Epithelial cell of prostate (primary cell): ENCODE measurements around the gene SLC22A31.

Source experiments
- DNase-seq: peaks from one replicate; pipeline ENCODE4 v3.0.0-alpha.2; 2011; ENCODE audit warnings: low read depth, low spot score
- H3K27ac ChIP-seq: fragments of 450-650 bp; 2 replicates; pipeline ENCODE4 v1.5.1; 2017; ENCODE audit warnings: mild to moderate bottlenecking

SLC22A31 gene

GRCh38 chr16:89184677-89184932, 15.7 kb downstream of the SLC22A31 start:
- no peak overlapping the region for H3K27ac ChIP-seq
- no peak for DNase-seq

GRCh38 chr16:89183975-89184676, 16.2 kb downstream of the SLC22A31 start:
- DNase-seq = no peak
- H3K27ac ChIP-seq = no peak overlapping the region

GRCh38 chr16:89183463-89183862, 16.9 kb downstream of the SLC22A31 start:
- no peak overlapping the region for H3K27ac ChIP-seq
- no peak for DNase-seq

DNA sequence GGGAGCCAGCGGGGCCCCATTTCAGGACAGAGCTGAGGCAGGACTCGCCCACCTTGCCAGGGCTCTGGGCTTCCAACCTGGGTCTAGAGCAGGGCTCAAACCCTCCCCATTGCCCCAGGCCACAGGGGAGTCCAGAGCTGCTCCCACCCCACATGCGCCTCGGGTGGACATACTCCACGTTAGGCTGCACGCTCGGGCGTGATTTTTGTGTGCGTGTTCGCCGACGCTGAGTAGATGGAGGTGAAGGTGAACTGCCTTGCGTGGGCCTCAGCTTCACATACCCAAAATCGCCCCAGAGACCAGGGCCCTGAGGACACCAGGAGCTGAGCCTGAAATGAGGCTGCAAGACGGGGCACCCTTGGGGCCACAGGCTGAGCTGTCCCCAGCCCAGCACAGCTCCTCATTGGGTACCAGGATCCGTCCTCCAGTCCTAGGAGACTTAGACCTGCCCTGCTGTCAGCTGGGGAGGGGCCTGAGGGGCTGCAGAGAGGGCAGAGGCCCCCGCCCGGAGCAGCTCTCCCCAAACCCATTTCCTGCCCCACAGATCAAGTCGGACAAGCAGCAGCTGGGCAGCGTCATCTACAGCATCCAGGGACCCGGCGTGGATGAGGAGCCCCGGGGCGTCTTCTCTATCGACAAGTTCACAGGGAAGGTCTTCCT, 20.6 kb downstream of the SLC22A31 start:
- DNase-seq = no peak
- H3K27ac ChIP-seq = no peak overlapping the region

GRCh38 chr16:89179148-89179484, 21.2 kb downstream of the SLC22A31 start:
- no peak for DNase-seq
- no peak overlapping the region for H3K27ac ChIP-seq

DNA sequence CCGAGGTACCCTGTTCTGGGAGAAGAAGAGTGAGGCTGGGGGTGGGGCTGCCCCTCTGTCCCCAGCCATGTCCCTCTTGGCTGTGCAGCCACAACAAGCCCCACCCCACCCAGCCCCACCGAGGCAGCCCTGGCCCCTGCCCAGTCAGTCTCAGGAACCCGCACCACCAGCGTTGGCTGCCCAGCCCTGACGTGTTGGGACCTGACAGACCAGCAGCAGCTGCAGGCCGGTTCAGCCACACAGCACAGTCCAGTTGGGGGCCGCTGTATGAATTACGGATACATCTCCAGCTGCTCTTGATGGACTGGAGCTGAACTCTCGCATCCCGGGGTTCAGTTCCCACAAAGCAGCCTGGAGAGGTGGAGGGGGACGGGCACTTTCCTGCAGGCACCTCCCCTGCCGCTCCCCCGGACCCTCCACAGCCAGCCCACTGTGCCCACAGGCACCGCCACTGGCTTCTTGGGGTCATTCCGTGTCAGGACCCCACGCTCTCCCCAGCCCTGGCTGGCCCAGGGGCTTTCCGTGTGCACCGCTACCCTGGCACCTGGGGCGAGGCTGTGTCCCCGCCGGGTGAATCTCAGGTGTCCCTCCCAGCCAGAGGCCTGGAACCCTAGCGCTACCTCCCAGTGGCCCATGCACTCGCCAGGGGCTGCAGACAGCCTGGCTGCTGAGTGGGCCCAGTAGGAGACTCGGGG, 21.7 kb downstream of the SLC22A31 start:
- no peak overlapping the region for H3K27ac ChIP-seq
- no peak for DNase-seq

DNA sequence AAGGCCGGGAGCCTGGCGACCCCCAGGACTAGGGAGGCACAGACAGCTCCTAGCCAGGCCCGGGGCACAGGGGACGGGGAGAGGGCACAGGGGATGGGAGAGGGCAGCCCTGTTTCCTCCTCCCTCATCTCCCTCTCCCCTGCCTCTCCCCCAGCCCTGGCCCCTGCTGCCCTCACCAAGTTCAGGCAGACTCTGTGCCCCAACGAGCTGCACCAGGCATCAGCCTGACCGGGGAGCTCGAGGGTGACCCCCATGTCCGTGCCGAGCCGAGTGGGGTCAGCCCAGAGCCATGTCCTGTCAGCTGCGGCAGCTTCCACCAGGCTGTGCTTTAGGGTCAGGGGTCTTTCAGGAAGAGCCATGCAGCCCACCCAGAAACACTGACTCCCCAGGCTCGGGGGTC, 22.8 kb downstream of the SLC22A31 start:
- DNase-seq = no peak
- no peak overlapping the region for H3K27ac ChIP-seq

DNA sequence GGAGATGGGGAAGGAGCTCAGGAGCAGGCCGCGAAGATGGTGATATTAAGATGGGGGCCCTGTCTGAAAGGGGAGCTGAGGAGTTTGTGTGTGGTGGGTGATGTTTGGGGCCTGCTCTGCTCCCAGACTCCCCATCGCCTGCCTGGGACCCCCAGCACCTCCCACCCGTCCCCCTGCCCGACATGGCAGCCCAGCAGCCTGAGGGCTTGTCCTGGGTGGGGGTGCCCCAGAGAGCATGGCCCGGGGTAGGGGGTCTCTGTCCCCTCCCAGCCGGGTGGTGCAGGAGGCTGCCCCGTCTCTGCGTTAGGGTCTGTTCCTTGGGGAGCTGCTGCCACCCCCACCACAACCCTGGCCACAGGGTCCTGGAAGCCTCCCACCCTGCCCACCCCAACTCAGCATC, 23.6 kb downstream of the SLC22A31 start:
- no peak for DNase-seq

DNA sequence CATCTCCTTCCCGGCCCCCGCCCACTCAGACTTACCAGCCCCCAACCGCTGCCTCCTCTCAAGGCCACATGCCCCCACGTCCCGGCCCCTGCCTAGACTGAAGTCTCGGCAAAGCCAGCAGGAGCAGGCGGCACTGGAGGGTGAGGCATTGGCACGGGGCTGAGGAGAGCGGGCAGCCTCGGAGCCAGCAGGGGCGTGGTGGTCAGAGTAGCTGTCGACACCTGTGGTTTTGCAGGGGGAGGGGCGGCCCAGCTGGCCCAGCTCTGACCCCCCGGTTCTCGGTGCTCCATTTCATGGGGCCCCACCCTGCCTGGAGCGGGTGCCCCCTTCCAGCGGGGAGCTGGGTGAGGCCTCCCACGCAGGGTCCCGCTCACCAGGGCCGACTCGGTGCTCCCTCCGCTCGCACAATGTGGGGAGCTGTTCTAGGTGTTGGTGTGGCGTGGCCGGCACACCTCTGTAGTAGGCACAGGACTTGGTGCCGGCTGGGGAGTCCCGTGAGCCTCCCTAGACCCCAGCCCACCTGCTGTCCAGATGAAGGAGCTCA, 24.1 kb downstream of the SLC22A31 start:
- H3K27ac ChIP-seq = no peak overlapping the region
- no peak for DNase-seq

More for the DNA sequence above, 23.6 kb downstream of the SLC22A31 start:
- no peak overlapping the region for H3K27ac ChIP-seq

DNA sequence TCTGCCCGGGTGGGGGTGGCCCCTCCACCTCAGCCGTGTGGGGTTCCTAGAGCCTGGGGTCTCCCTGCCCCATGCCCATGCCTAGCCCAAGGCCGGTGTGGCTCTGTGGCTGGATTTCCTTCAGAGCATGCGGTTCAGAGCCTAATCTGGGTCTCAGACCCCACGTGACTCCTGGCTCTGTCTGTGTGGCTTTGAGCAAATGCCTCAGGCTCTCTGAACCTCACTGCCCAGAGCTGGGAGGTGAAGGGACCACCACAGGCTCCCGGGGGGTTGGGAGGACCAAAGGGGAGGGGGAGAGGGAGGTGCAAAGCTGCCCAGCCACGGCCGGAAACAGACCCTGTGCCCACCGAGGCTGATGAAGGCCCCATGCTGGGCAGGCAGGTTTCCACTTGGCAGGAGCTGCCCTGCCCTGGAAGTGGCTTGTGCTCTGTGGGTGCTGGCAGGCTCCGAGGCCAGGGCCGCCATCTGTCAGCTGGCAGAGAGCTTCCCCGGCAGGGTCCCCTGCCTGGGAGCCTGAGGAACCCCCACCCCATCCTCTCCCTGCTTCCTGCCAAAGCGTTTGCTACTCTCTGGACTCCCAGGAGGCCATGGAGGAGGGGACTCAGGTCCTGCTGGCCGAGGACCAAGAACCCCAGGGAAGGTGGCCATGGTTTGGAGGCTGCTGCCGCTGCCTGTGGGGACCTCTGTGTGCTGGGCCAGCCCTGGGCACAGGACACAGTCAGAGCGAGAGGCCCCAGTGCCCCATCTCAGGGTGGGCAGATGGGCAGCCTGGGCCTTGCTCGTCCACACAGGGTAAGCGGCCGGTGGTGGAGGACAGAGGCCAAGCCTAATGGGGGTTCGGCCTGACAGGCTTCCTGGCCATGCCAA, 24.8 kb downstream of the SLC22A31 start:
- DNase-seq = no peak
- H3K27ac ChIP-seq = no peak overlapping the region

DNA sequence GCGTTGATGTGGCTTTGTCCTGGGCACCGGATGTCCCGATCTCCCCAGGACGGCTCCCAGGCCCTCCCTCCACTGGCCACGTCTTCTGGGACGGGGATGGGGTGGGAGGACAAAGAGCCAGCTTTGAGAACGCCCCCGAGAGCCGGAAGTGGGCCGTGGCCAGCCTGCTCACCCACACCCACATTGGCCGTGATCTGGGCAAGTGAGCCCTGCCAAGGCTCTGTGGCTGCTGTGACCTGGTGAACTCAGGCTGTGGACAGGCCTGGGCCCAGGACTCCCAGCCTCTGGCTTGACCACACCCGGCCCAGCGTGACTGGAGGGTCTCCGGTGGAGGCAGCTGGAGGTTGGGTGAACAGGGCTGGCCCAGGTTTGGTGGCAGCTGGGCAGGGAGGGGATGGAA, 25.5 kb downstream of the SLC22A31 start:
- no peak for DNase-seq
- no peak overlapping the region for H3K27ac ChIP-seq

DNA sequence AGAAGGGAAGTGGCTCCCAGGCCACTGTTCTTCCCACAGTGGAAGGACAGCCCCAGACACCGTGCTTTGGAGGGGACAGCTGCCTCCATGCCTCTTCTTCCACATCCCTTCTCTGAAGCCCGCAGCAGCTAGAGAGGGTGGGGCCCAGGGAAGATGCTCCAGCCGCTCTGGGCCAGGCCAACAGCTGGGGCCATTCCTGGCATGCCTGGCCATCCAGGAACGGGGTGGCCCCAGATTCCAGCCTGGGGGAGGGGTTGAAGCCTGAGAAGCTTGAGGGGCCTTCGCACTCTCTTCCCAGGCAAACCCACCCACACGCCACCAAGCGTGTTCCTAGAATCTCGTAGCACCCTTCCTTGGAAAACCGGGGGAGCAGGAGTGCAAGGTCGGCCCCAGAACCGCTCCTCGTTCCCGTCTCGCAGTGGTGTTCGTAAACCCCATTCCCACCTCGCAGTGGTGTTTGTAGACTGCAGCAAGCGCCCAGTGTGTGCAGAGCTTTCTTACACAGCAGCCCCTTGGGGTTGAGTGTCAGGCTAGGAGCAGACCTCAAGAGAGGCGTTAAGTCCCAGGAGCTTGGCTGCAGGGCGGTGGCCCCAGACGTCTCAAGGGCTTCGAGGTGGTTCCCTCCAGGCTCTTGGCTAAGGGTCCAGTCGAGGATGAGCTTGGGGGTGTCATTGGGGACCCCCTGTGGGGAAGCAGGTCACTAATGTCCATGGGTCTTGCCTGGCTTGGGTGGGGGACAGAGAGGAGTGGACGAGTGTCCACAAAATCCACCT, 26.1 kb downstream of the SLC22A31 start:
- DNase-seq = no peak
- no peak overlapping the region for H3K27ac ChIP-seq

DNA sequence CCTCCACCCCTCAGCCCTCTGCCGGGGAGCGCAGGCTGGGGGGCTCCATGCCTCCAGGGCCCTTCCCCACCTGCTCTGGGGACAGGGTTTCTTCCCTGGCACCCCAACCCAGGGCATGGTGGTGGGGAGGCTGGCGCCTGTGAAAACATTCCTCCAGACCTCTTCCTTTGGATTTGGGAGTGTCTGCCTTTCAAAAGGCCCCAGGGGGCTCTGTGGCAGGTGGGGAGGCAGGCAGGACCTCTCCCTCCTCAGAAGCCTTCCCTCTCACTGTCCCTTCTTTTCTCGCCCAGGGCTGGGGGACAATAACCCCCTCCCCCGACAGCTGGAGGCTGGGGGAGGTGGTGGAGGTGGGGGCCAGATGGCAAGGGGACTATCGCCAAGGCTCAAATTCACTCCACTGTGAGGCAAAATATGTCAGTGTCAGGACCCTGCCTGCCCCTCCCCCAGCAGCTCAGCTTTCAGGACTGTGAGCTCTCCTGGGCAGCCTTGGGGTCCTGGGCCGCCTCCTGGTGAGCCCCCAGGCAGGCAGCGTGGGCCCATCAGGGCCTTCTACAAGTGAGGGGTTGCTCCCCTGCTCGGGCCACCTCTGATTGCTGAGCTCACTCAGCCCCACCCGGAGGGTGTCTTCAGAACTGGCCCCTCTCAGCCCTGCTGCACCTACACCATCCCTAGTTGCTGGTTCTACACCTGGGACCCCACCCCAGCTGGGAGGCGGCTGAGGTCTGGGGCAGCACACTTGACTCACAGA, 27.0 kb downstream of the SLC22A31 start:
- H3K27ac ChIP-seq = no peak overlapping the region

GRCh38 chr16:89172528-89173173, 27.7 kb downstream of the SLC22A31 start:
- DNase-seq = no peak
- H3K27ac ChIP-seq = no peak overlapping the region

More for the DNA sequence above, 27.0 kb downstream of the SLC22A31 start:
- no peak for DNase-seq

- no peak for DNase-seq
- no peak overlapping the region for H3K27ac ChIP-seq
These were observed 28.2 kb downstream of the SLC22A31 start for GRCh38 chr16:89172171-89172527.

GRCh38 chr16:89171216-89172170, 28.8 kb downstream of the SLC22A31 start, which contains the start of gene CDH15:
Gene CDH15 (plus strand): TSS chr16:89171748. CDS start chr16:89171832, 84 bp downstream.
- H3K27ac ChIP-seq = no peak within 1 kb of the TSS
- peak; percentile 79 for DNase-seq

DNA sequence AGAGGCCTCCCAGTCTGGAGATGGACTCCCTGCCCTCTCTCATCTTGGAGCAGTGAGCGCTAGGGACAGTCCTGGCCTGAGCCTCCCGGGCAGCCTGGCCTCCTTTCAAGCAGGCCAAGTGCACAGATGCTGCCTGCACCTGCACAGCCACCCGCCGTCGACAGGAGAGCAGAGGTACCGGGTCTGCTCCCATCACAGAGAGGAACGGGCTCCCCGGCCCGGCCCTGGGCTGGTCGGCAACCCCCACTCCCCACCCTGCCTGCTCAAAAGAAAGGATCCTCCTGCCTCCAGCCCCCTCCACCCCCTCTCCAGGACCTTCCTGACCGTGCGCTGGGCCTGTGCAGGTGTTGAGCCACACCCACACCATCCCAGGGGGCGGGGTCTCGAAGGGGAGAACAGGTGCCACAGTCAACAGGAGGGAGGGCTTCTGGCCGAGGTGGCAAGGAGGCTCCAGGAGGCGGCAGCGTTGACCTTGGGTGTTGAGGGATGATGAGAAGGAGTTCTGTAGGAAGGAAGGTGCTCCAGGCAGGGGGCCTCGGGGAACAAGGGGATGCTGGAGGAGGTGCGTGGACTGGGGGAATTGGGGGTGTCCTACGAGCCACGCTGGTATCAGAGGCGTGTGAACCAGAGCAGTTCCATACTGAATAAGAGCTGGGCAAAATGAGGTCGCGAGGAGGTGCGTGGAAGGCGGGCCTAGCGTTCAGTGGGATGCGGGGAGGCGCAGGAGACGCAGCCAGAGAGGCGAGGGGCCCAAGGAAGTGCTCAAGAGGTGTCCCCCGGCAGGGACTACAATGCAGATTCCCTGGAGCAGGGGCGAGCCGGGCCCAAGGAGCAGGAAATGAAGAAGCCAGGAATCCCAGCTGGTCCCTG, 29.8 kb downstream of the SLC22A31 start:
- DNase-seq = no peak
- no peak overlapping the region for H3K27ac ChIP-seq
